Stimulated activated CD8-positive, alpha-beta memory T cell treated with anti-CD3 and anti-CD28 coated beads, Interleukin-7, amount 100 ng/mL, for 24 hours (primary cell): ENCODE measurements around the gene CR1.
"Not testable (repeated sequence)": the region's sequence is repeated elsewhere in the genome, so short reads cannot be mapped to it uniquely, and the experiment has no call there.

Experiments used
- DNase-seq: peaks from one replicate; pipeline ENCODE4 v3.0.0-alpha.2; 2020; ENCODE audit warnings: low read depth

Gene CR1

GRCh38 chr1:207495801-207496792 lies at the start of gene CR1:
TSS of gene CR1 (plus strand) at chr1:207496157. CDS start at chr1:207496268, 111 bp downstream.
- DNase-seq: no peak

GRCh38 chr1:207453710-207454045 lies 42.3 kb upstream of the CR1 start:
- no peak for DNase-seq

GRCh38 chr1:207454046-207454964 lies 41.7 kb upstream of the CR1 start, which contains the start of gene CR2:
TSS of gene CR2 (plus strand) at chr1:207454328. CDS start at chr1:207454419, 91 bp downstream.
- DNase-seq: peak; percentile 26

DNA sequence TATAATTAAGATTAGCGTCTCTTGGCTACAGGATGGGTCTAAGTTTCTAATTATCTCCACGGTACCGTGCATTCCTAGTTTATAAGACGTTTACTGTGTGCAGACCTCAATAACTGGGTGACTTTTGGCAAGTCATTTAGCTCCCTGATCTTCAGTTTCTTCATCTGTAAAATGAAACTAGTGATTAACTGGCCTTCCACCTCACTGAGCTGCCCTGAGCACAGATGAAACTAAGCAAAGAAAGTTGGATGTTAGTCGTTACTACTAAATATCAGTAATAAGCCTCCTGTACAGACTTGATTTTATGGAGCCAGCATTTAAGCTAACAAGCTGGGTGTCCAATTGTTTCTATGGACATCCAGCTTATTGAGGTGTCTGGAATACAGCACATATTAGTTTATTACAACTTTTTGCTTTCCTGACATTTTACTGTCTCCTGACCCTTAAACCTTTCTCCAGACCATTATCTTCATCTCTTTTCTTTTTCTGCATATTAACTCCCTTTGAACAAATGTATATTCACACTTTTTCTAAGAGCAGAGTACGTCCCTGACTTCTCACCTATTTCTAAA lies 40.7 kb upstream of the CR1 start:
- no peak for DNase-seq

DNA sequence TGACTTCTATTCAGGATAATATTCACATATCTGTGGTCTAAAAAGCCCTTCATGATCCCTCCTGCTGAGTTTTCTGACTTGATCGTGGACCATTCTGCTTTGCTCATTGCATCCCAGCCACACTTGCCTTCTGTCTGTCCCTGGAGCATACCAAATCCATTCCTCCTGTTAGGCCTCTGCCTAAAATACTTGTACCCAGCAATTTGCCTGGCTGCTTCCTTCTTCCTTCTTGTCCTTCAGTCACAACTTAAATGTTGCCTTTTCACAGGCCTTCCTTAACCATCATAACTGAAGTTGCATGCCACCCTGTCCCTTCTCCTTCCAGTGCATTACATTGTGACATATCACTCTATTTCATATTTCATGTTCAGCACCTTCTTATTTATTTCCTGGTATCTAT lies 37.5 kb upstream of the CR1 start:
- DNase-seq: no peak

GRCh38 chr1:207459008-207459407 lies 36.9 kb upstream of the CR1 start:
- DNase-seq: no peak

DNA sequence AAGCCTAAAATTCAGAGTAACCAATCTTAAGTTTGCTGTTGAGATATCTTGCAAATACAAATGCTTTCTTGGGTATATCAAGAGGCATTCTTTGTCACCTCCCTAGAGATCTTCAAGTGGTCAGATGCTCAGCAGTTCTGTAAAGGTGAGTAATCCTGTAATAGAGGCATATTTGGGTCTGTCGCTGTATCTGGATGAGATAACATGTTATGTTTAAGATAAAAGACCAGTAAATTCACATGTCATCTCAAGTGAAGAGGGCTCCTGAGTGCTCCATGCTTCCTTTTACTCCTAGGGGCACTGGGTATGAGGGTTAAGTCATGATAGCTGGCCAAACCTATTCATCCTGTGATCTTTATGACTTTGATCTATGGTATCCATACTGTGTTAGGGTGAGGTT lies 34.3 kb upstream of the CR1 start:
- DNase-seq: no peak

GRCh38 chr1:207462535-207462934 lies 33.4 kb upstream of the CR1 start:
- DNase-seq: no peak

GRCh38 chr1:207463021-207463420 lies 32.9 kb upstream of the CR1 start:
- DNase-seq: no peak

DNA sequence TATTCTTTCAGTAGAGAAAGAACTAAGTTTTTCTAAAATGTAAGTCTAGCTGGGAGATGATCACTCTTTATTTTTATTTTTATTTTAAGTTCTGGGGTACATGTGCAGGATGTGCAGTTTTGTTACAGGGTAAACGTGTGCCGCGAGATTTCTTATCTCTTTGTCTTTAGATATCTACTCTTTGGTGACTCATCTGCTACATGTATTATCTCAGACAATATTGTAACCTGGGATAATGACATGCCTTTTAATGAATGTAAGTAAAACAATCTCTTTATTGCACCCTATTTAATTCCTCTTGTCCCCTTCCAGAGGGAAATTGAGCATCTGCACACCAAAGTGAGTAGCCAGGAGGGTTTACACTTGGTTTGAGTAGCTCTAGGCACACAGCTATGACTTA lies 32.4 kb upstream of the CR1 start:
- DNase-seq: no peak

- no peak for DNase-seq
Observed at GRCh38 chr1:207470927-207471326, 25.0 kb upstream of the CR1 start.

GRCh38 chr1:207474210-207474609 lies 21.7 kb upstream of the CR1 start:
- DNase-seq: no peak

GRCh38 chr1:207486198-207486597 lies 9.8 kb upstream of the CR1 start:
- no peak for DNase-seq

DNA sequence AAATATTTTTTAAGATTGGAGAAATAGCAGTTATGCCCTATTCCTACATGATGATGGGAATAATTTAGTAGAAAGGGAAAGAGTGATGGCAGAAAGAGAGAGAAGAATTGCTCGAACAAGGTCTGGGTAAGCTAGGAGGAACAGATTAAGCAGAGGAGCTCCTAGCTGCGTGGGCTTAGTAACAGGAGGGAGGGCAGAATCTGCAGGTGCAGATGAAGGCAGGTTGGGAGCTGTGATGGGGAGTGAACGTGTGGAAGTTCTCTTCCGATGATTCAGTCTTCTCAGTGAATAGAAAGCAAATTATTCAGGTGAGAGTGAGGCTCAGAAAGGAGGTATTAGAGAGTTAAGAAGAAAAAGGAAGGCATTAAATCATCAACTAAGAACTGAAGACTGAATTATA lies 8.3 kb upstream of the CR1 start:
- DNase-seq: no peak

DNA sequence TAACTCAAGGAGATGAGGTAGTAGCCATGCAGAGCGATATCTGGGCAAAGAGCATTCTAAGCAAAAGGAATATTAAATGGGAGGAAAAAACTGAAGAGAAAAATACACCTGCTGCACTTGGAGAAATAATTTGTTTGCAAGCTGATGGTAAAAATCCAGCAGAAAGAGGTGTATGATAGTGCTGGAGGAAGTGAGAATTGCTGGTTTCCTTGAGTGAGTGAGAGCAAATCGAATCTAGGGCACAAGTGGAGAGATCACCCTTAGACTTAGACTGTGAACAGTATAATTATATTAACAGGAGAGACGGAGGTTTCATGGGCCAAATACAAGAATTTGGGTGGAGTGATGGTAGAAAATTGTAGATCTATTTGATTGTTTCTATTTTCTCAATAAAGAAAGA lies 2.7 kb upstream of the CR1 start:
- no peak for DNase-seq

DNA sequence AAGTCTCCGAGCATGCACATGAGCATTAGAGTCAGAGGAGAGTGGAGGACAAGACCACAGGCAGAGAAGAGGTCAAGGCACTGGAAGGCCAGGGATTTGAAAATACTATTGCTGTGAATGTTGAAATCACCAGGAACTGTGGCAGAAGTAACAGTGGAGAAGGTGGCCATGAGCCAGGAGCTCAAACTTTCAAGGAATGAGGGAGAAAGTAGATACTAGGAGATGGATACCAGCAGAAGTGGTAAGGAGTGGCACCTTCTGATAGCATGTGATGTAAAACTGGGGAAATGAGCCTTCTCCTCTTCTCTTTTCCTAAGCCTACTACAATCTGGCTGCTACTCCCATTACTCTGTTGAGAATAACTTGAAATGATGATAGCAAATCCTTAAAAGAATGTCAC lies 1.8 kb upstream of the CR1 start:
- DNase-seq: no peak

DNA sequence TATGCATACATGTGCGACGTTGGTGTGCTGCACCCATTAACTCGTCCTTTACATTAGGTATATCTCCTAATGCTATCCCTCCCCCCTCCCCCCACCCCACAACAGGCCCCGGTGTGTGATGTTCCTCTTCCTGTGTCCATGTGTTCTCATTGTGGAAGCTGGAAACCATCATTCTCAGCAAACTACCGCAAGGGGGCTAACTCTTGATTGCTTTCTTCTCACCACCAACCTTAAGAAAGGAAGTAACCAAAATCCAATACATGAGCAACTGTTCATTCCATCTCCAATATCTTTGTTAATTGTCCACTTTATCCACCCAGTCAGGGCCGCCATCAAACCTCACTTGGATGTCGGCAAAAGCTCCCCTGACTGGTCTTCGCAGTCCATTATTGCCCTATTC lies 676 bp upstream of the CR1 start:
- not testable (repeated sequence) for DNase-seq

GRCh38 chr1:207497941-207498340 lies 2.0 kb downstream of the CR1 start:
- no peak for DNase-seq

- peak; percentile 41 for DNase-seq
Observed at GRCh38 chr1:207499573-207499972, 3.6 kb downstream of the CR1 start.

DNA sequence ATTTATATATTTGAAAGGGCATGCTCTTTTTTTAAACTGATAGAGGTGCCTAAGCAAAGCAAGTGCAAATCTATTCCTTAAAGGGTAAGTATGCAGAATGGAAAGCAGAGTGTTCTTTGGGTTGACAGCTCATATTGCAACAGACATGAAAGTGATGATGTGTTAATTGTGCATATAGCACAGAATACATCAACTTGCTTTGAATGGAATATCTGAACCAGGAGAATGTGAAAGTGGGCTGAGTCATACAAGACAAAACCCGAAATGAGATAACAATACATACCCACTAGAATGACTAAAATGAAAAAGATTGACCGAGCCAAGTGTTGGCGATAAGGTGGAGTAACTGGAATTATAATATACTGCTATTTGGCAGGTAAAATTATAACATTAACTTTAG lies 4.3 kb downstream of the CR1 start:
- DNase-seq: no peak

- no peak for DNase-seq
Observed at GRCh38 chr1:207501071-207501470, 5.1 kb downstream of the CR1 start.

- DNase-seq: no peak
Observed at GRCh38 chr1:207502726-207503125, 6.8 kb downstream of the CR1 start.
